Neural cell (in vitro differentiated cells): ENCODE measurements around the gene NXPE2. TPM values are rescaled to one million over a fixed set of nuclear protein-coding genes. Genes with fewer than 3 reads are reported as not detected.

ENCODE experiments used
- H2AFZ ChIP-seq: fragments of 200-600, 300-800 bp; sonication (generic), shearing (Covaris generic); 2 replicates; pipeline ENCODE4 v1.6.0; 2014; ENCODE audit warnings: low read depth, mild to moderate bottlenecking, antibody characterized with exemption, low read length, moderate library complexity
- H3F3A ChIP-seq: fragments of 200-600 bp; shearing (Covaris generic); 2 replicates; pipeline ENCODE4 v1.6.1; 2016; ENCODE audit warnings: mild to moderate bottlenecking, moderate library complexity, mixed read lengths, antibody characterized with exemption, low read length; ENCODE audit not compliant: insufficient read depth, poor library complexity, severe bottlenecking
- H3K27ac ChIP-seq: fragments of 200-600, 300-800 bp; sonication (generic), shearing (Covaris generic); 2 replicates; pipeline ENCODE4 v1.5.1; 2014; ENCODE audit warnings: mild to moderate bottlenecking, low read length, moderate library complexity
- H3K27me3 ChIP-seq: fragments of 300-800, 200-600 bp; sonication (generic), shearing (Covaris generic); 2 replicates; pipeline ENCODE4 v1.6.0; 2014; ENCODE audit warnings: mild to moderate bottlenecking, low read depth, low read length, moderate library complexity; ENCODE audit not compliant: insufficient read depth
- H3K36me3 ChIP-seq: fragments of 300-800, 200-600 bp; sonication (generic), shearing (Covaris generic); 2 replicates; pipeline ENCODE4 v1.5.1; 2014; ENCODE audit warnings: mild to moderate bottlenecking, antibody characterized with exemption, low read length, moderate library complexity; ENCODE audit not compliant: insufficient read depth
- H3K4me2 ChIP-seq: fragments of 300-800, 200-600 bp; sonication (generic), shearing (Covaris generic); 2 replicates; pipeline ENCODE4 v1.6.0; 2014; ENCODE audit warnings: mild to moderate bottlenecking, low read length
- H3K4me3 ChIP-seq: fragments of 300-800, 200-600 bp; sonication (generic), shearing (Covaris generic); 2 replicates; pipeline ENCODE4 v1.5.1; 2014; ENCODE audit warnings: mild to moderate bottlenecking, low read length, moderate library complexity
- H3K79me2 ChIP-seq: fragments of 200-600 bp; shearing (Covaris generic); replicated peaks from 2 replicates; pipeline ENCODE4 v1.6.0; 2014; ENCODE audit warnings: mild to moderate bottlenecking, low read length, moderate library complexity; ENCODE audit not compliant: insufficient read depth
- H3K9ac ChIP-seq: fragments of 300-800, 200-600 bp; sonication (generic), shearing (Covaris generic); 2 replicates; pipeline ENCODE4 v1.6.1; 2016; ENCODE audit warnings: mild to moderate bottlenecking, low read length, mixed read lengths
- H3K9me2 ChIP-seq: fragments of 200-600 bp; shearing (Covaris generic); 2 replicates; pipeline ENCODE4 v1.6.1; 2016; ENCODE audit warnings: mild to moderate bottlenecking, low read length, mixed read lengths; ENCODE audit not compliant: insufficient read depth
- H3K9me3 ChIP-seq: fragments of 200-600, 300-800 bp; sonication (generic), shearing (Covaris generic); 2 replicates; pipeline ENCODE4 v1.6.1; 2016; ENCODE audit warnings: mild to moderate bottlenecking, mixed run types, low read length, moderate library complexity, mixed read lengths
- H4K20me1 ChIP-seq: fragments of 200-600 bp; shearing (Covaris generic); 2 replicates; pipeline ENCODE4 v1.6.1; 2016; ENCODE audit warnings: mild to moderate bottlenecking, mixed run types; ENCODE audit not compliant: insufficient read depth
- EP300 ChIP-seq: fragments of 450-650 bp; conservative IDR thresholded peaks from 2 replicates; pipeline ENCODE4 v1.6.1; 2014; ENCODE audit warnings: antibody characterized with exemption, mild to moderate bottlenecking, moderate library complexity; ENCODE audit not compliant: poor library complexity, severe bottlenecking
- EZH2 ChIP-seq: fragments of 200-600, 300-800 bp; shearing (Covaris generic), sonication (generic); IDR thresholded peaks from 2 replicates; pipeline ENCODE4 v1.6.1; 2014; ENCODE audit warnings: antibody characterized with exemption, low read length, borderline replicate concordance, mild to moderate bottlenecking; ENCODE audit not compliant: insufficient read depth, poor library complexity, severe bottlenecking
- MXI1 ChIP-seq: fragments of 450-650 bp; conservative IDR thresholded peaks from 2 replicates; pipeline ENCODE4 v1.6.1; 2014; ENCODE audit warnings: antibody characterized with exemption, mild to moderate bottlenecking; ENCODE audit not compliant: poor library complexity, severe bottlenecking
- POLR2AphosphoS5 ChIP-seq: IDR thresholded peaks from 2 replicates; pipeline ENCODE4 v1.6.1; 2012
- RAD21 ChIP-seq: fragments of 450-650 bp; conservative IDR thresholded peaks from 2 replicates; pipeline ENCODE4 v1.6.1; 2014; ENCODE audit warnings: antibody characterized with exemption, mild to moderate bottlenecking, moderate library complexity
- SMC3 ChIP-seq: fragments of 450-650 bp; conservative IDR thresholded peaks from 2 replicates; pipeline ENCODE4 v1.6.1; 2014; ENCODE audit warnings: antibody characterized with exemption, mild to moderate bottlenecking, moderate library complexity; ENCODE audit not compliant: poor library complexity
- TAF1 ChIP-seq: IDR thresholded peaks from 2 replicates; pipeline ENCODE4 v1.6.1; 2012; ENCODE audit warnings: low read depth
- polyA plus RNA-seq: library from polyadenylated mRNA; depleted of rRNA; stranded (reverse); fragments of >200 nt; gene quantifications from 2 replicates; pipeline ENCODE4 v1.2.3, GENCODE V29; 2014
- TF ChIP-seq, protein P1 (sequence below): fragments of 450-650 bp; IDR thresholded peaks from 2 replicates; pipeline ENCODE4 v1.5.1; 2014; ENCODE audit warnings: antibody characterized with exemption, mild to moderate bottlenecking, moderate library complexity; ENCODE audit not compliant: poor library complexity, severe bottlenecking
- TF ChIP-seq, protein P2 (sequence below): IDR thresholded peaks from 2 replicates; pipeline ENCODE4 v1.6.1; 2012; ENCODE audit warnings: borderline replicate concordance

NXPE2 gene
- polyA plus RNA-seq, 1 donor from 2014 or later, result not detected

DNA sequence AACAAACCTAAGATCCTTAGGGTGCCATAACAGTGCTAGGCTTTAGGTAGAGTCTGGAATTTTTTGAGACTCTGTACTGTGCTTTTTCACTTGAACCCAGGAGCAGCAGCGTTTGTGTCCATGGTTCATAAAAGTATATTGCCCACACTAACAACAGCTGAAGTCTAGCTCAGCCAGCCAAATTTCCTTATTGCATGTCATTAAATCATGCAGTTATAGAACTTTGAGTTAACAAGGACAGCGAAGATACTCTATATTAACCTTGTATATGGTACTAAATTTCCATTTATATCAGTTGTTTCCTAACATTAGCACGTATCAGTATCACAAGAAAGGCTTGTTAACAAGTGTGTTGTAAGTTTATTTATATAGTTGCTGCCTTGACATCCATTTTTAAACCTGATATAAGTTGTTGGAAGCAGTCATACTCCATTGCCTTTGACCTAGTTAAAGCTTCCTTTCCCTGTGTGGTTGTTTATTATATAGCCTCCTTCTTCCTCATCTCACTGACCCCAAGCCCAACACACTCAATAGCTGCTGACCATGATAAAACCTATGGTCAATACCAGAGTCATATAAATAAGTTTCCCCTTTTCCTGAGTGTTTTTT, 46.7 kb downstream of the NXPE2 start:
- Histone ChIP-seq H3K4me2 (no peak overlapping the region), H4K20me1 (no peaks in the 10 kb centered on the region), H3K9me2 (no peaks in the 10 kb centered on the region), H3K4me3 (no peak overlapping the region), H3K9me3 (no peaks in the 10 kb centered on the region), H3K9ac (no peak overlapping the region), H3K36me3 (no peaks in the 10 kb centered on the region), H3F3A (no peaks in the 10 kb centered on the region), H3K27me3 (no peaks in the 10 kb centered on the region), H2AFZ (no peak overlapping the region), H3K27ac (no peak overlapping the region), H3K79me2 (no peaks in the 10 kb centered on the region)
- TF ChIP-seq, protein P1, sequence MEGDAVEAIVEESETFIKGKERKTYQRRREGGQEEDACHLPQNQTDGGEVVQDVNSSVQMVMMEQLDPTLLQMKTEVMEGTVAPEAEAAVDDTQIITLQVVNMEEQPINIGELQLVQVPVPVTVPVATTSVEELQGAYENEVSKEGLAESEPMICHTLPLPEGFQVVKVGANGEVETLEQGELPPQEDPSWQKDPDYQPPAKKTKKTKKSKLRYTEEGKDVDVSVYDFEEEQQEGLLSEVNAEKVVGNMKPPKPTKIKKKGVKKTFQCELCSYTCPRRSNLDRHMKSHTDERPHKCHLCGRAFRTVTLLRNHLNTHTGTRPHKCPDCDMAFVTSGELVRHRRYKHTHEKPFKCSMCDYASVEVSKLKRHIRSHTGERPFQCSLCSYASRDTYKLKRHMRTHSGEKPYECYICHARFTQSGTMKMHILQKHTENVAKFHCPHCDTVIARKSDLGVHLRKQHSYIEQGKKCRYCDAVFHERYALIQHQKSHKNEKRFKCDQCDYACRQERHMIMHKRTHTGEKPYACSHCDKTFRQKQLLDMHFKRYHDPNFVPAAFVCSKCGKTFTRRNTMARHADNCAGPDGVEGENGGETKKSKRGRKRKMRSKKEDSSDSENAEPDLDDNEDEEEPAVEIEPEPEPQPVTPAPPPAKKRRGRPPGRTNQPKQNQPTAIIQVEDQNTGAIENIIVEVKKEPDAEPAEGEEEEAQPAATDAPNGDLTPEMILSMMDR, result no peak
- TF ChIP-seq MXI1 (no peak), TAF1 (no peak), POLR2AphosphoS5 (no peak), SMC3 (no peak), EP300 (no peak), EZH2 (no peak), RAD21 (no peak)
- TF ChIP-seq, protein P2, sequence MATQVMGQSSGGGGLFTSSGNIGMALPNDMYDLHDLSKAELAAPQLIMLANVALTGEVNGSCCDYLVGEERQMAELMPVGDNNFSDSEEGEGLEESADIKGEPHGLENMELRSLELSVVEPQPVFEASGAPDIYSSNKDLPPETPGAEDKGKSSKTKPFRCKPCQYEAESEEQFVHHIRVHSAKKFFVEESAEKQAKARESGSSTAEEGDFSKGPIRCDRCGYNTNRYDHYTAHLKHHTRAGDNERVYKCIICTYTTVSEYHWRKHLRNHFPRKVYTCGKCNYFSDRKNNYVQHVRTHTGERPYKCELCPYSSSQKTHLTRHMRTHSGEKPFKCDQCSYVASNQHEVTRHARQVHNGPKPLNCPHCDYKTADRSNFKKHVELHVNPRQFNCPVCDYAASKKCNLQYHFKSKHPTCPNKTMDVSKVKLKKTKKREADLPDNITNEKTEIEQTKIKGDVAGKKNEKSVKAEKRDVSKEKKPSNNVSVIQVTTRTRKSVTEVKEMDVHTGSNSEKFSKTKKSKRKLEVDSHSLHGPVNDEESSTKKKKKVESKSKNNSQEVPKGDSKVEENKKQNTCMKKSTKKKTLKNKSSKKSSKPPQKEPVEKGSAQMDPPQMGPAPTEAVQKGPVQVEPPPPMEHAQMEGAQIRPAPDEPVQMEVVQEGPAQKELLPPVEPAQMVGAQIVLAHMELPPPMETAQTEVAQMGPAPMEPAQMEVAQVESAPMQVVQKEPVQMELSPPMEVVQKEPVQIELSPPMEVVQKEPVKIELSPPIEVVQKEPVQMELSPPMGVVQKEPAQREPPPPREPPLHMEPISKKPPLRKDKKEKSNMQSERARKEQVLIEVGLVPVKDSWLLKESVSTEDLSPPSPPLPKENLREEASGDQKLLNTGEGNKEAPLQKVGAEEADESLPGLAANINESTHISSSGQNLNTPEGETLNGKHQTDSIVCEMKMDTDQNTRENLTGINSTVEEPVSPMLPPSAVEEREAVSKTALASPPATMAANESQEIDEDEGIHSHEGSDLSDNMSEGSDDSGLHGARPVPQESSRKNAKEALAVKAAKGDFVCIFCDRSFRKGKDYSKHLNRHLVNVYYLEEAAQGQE, result no peak

DNA sequence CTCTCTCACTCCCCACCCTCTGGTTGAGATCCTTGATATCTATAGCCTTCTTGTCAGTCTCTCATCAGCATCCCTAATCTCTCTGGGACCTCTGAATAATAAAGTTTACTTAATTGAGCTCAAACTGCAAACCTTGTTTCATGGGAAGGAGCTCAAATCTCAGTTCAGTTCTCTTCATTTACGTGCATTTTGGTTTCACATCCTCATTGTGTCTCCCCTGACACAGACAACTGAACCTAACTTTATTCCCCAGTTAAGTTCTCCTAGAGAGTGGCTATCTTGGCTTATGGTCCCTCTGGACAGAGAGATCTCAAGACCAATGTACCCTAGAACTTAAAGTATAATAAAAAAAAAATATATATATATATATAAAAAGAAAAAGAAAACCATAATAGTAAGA, 47.3 kb downstream of the NXPE2 start:
- H3K9me3 ChIP-seq, result no peaks in the 10 kb centered on the region
- no peaks in the 10 kb centered on the region for H4K20me1 ChIP-seq
- TF ChIP-seq EZH2, result no peak
- TF ChIP-seq, protein P2, result no peak
- no peak for TF ChIP-seq POLR2AphosphoS5
- no peak for TF ChIP-seq SMC3
- TF ChIP-seq RAD21, result no peak
- TF ChIP-seq EP300, result no peak
- TF ChIP-seq, protein P1, result no peak
- TF ChIP-seq TAF1, result no peak
- TF ChIP-seq MXI1, result no peak
- no peaks in the 10 kb centered on the region for H3K79me2 ChIP-seq
- no peak overlapping the region for H3K4me2 ChIP-seq
- no peaks in the 10 kb centered on the region for H3F3A ChIP-seq
- no peaks in the 10 kb centered on the region for H3K9me2 ChIP-seq
- H3K4me3 ChIP-seq, result no peak overlapping the region
- H3K27ac ChIP-seq, result no peak overlapping the region
- no peak overlapping the region for H2AFZ ChIP-seq
- H3K36me3 ChIP-seq, result no peaks in the 10 kb centered on the region
- H3K9ac ChIP-seq, result no peak overlapping the region
- H3K27me3 ChIP-seq, result no peaks in the 10 kb centered on the region
